A673 (cell line): ENCODE data around the gene HOXB7. TPM values are rescaled to one million over a fixed set of nuclear protein-coding genes. Genes with fewer than 3 reads are reported as not detected.

Experiments
- BruUV-seq: library from RNA; stranded (reverse); fragments of 400-500 nt; replicated peaks from 2 replicates; lab custom pipeline; 2021; lab: Mats Ljungman, UMichigan
- CTCF ChIA-PET: fragments of 300-600 bp; sonication (Branson Sonifier 250); formaldehyde crosslinking; loops from one replicate; lab custom pipeline; 2022; ENCODE audit warnings: antibody characterized with exemption; lab: Charles Lee
- POLR2A ChIA-PET: fragments of 300-600 bp; sonication (Branson Sonifier 250); formaldehyde crosslinking; loops from one replicate; lab custom pipeline; 2022; ENCODE audit warnings: antibody characterized with exemption; ENCODE audit not compliant: low non-redundant PET; lab: Charles Lee
- DNase-seq: peaks from one replicate; pipeline ENCODE4 v3.0.0-alpha.2; 2015; ENCODE audit warnings: low spot score
- H3K27ac ChIP-seq: fragments of 200-600 bp; sonication (generic); 2 replicates; pipeline ENCODE4 v1.5.1; 2016; ENCODE audit warnings: mixed run types, low read depth, mild to moderate bottlenecking, mixed read lengths, antibody characterized with exemption, low read length; ENCODE audit not compliant: poor library complexity, severe bottlenecking
- H3K27me3 ChIP-seq: fragments of 200-600 bp; sonication (generic); replicated peaks from 2 replicates; pipeline ENCODE4 v1.6.1; 2017; ENCODE audit warnings: mixed run types, low read depth, mild to moderate bottlenecking, mixed read lengths, antibody characterized with exemption, low read length; ENCODE audit not compliant: insufficient read depth, poor library complexity
- H3K36me3 ChIP-seq: fragments of 200-600 bp; sonication (generic); 2 replicates; pipeline ENCODE4 v1.6.1; 2016; ENCODE audit warnings: mixed run types, mild to moderate bottlenecking, mixed read lengths, antibody characterized with exemption, low read length; ENCODE audit not compliant: insufficient read depth, poor library complexity, severe bottlenecking
- H3K4me1 ChIP-seq: fragments of 200-600 bp; sonication (generic); 2 replicates; pipeline ENCODE4 v1.6.1; 2017; ENCODE audit warnings: mixed run types, mild to moderate bottlenecking, mixed read lengths, antibody characterized with exemption, low read length; ENCODE audit not compliant: insufficient read depth, poor library complexity, severe bottlenecking
- H3K4me3 ChIP-seq: fragments of 200-600 bp; sonication (generic); 2 replicates; pipeline ENCODE4 v1.5.1; 2016; ENCODE audit warnings: low read depth, mixed run types, mild to moderate bottlenecking, mixed read lengths, low read length; ENCODE audit not compliant: poor library complexity, severe bottlenecking
- H3K9me3 ChIP-seq: fragments of 200-600 bp; sonication (generic); 2 replicates; pipeline ENCODE4 v1.6.1; 2016; ENCODE audit warnings: mixed run types, low read depth, mild to moderate bottlenecking, mixed read lengths, antibody characterized with exemption, low read length; ENCODE audit not compliant: poor library complexity, severe bottlenecking
- CTCF ChIP-seq: fragments of 300-800, 200-600 bp; sonication (generic); conservative IDR thresholded peaks from 2 replicates; pipeline ENCODE4 v1.5.1; 2017; ENCODE audit warnings: low read depth, mild to moderate bottlenecking, antibody characterized with exemption, low read length, moderate library complexity, mixed read lengths
- EZH2 ChIP-seq: fragments of 200-600 bp; sonication (generic); IDR thresholded peaks from 2 replicates; pipeline ENCODE4 v1.6.1; 2017; ENCODE audit warnings: borderline replicate concordance, low read depth, mild to moderate bottlenecking, mixed read lengths, antibody characterized with exemption, low read length; ENCODE audit not compliant: poor library complexity, severe bottlenecking
- intact Hi-C: fragments of 100-400 bp; cut with micrococcal nuclease; formaldehyde crosslinking; loops from one replicate; pipeline ENCODE4 v1.10.0; 2022; ENCODE audit not compliant: unreplicated experiment
- total RNA-seq: library from RNA; stranded (reverse); gene quantifications from 2 replicates; pipeline ENCODE4 v1.2.3, GENCODE V29; 2021

Gene HOXB7
- total RNA-seq, 1 experiment from 2014 or later: 32.2 TPM

- H3K27me3 ChIP-seq: no peaks in the 10 kb centered on the region
- peak overlapping the region; percentile 87 for H3K4me3 ChIP-seq
- no peaks in the 10 kb centered on the region for H3K9me3 ChIP-seq
- H3K27ac ChIP-seq: peak overlapping the region; percentile 96
- peaks cover 6% of the 10 kb centered on the region for H3K36me3 ChIP-seq
- peaks cover 30% of the 10 kb centered on the region for H3K4me1 ChIP-seq
- peak; percentile 61 for DNase-seq
- ChIA-PET CTCF (no interaction called here), POLR2A (no interaction called here)
- TF ChIP-seq EZH2: no peak
- no peak for TF ChIP-seq CTCF
- intact Hi-C loops: no loop called here
- BruUV-seq: no TSS peak
These were observed 396 bp upstream of the HOXB7 start for GRCh38 chr17:48611213-48611612.

GRCh38 chr17:48609759-48610281 lies 997 bp downstream of the HOXB7 start:
- H3K4me1 ChIP-seq: peaks cover 33% of the 10 kb centered on the region
- TF ChIP-seq CTCF: no peak
- TF ChIP-seq EZH2: no peak
- H3K9me3 ChIP-seq: no peaks in the 10 kb centered on the region
- POLR2A ChIA-PET: interaction anchor here (0.6 kb wide), 1 partner anchor 128 kb away, joined by 3 read pairs; no protein-coding TSS in a partner anchor
- H3K4me3 ChIP-seq: peak overlapping the region; percentile 87
- H3K36me3 ChIP-seq: peaks cover 6% of the 10 kb centered on the region
- no peak for DNase-seq
- CTCF ChIA-PET: no interaction called here
- BruUV-seq: no TSS peak
- intact Hi-C loops: no loop called here
- no peaks in the 10 kb centered on the region for H3K27me3 ChIP-seq
- H3K27ac ChIP-seq: peak overlapping the region; percentile 96

GRCh38 chr17:48609033-48609432 lies 1.8 kb downstream of the HOXB7 start:
- Histone ChIP-seq H3K4me1 (peaks cover 35% of the 10 kb centered on the region), H3K27ac (peak overlapping the region; percentile 35), H3K4me3 (peak overlapping the region; percentile 87), H3K36me3 (peaks cover 6% of the 10 kb centered on the region), H3K9me3 (no peaks in the 10 kb centered on the region), H3K27me3 (no peaks in the 10 kb centered on the region)
- ChIA-PET POLR2A (no interaction called here), CTCF (no interaction called here)
- no peak for DNase-seq
- intact Hi-C loops: no loop called here
- BruUV-seq: no TSS peak
- no peak for TF ChIP-seq CTCF
- TF ChIP-seq EZH2: no peak
